Measurements from ENCODE around the gene MAGI2. TPM values are rescaled to one million over a fixed set of nuclear protein-coding genes. Genes with fewer than 3 reads are reported as not detected.

MAGI2 gene
- total RNA-seq, 4 donors from 2014 or later: 0.98 to 4.8 (median 2.5) TPM

- H3K36me3 ChIP-seq: no peaks in the 10 kb centered on the region
- no peaks in the 10 kb centered on the region for H3K9me3 ChIP-seq
- no peak for TF ChIP-seq POLR2A (IDR thresholded peaks at IDR 0.05)
- no peak for TF ChIP-seq POLR2AphosphoS5 (IDR thresholded peaks at IDR 0.05)
- TF ChIP-seq, protein P1, sequence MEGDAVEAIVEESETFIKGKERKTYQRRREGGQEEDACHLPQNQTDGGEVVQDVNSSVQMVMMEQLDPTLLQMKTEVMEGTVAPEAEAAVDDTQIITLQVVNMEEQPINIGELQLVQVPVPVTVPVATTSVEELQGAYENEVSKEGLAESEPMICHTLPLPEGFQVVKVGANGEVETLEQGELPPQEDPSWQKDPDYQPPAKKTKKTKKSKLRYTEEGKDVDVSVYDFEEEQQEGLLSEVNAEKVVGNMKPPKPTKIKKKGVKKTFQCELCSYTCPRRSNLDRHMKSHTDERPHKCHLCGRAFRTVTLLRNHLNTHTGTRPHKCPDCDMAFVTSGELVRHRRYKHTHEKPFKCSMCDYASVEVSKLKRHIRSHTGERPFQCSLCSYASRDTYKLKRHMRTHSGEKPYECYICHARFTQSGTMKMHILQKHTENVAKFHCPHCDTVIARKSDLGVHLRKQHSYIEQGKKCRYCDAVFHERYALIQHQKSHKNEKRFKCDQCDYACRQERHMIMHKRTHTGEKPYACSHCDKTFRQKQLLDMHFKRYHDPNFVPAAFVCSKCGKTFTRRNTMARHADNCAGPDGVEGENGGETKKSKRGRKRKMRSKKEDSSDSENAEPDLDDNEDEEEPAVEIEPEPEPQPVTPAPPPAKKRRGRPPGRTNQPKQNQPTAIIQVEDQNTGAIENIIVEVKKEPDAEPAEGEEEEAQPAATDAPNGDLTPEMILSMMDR (IDR thresholded peaks at IDR 0.05): no peak
- TF ChIP-seq EP300 (IDR thresholded peaks at IDR 0.05): no peak
- no peaks in the 10 kb centered on the region for H3K4me1 ChIP-seq
- no peak overlapping the region for H3K27ac ChIP-seq
- no peaks in the 10 kb centered on the region for H3K27me3 ChIP-seq
- WGBS: 16% methylated on average over 1 of the region's 1 CpG
- DNase-seq (ENCODE audit: low spot score in 2 of 2): no peak
- H3K4me3 ChIP-seq: no peak overlapping the region
Observed at GRCh38 chr7:79401254-79401653, 52.2 kb downstream of the MAGI2 start.

DNA sequence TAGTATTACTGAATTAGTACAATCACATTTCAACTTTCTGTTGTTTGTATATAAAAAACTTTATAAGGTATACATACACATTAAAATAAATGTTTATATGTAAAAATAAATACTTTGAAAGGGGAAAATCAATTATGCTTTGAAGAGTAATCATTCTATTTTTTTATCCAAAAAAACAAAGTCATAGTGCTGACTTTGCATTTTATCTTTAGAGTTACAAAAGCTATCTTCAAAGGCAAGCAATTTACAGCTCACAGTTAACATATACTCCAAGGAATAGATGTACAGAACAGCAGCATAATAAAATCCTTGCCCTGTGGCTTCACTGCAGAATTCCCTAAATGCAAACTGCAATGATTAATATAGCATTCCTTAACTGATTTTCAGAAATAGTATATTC, 53.2 kb downstream of the MAGI2 start:
- H3K27ac ChIP-seq: no peak overlapping the region
- H3K36me3 ChIP-seq: no peaks in the 10 kb centered on the region
- no peak overlapping the region for H3K4me3 ChIP-seq
- H3K4me1 ChIP-seq: no peaks in the 10 kb centered on the region
- no peak for DNase-seq (ENCODE audit: low spot score in 2 of 2)
- H3K9me3 ChIP-seq: no peaks in the 10 kb centered on the region
- H3K27me3 ChIP-seq: no peaks in the 10 kb centered on the region
- no peak for TF ChIP-seq POLR2A (IDR thresholded peaks at IDR 0.05)
- no peak for TF ChIP-seq EP300 (IDR thresholded peaks at IDR 0.05)
- TF ChIP-seq, protein P1 (IDR thresholded peaks at IDR 0.05): no peak
- no peak for TF ChIP-seq POLR2AphosphoS5 (IDR thresholded peaks at IDR 0.05)

- no peak for DNase-seq (ENCODE audit: low spot score in 2 of 2)
- H3K4me3 ChIP-seq: no peak overlapping the region
- H3K4me1 ChIP-seq: no peaks in the 10 kb centered on the region
- TF ChIP-seq EP300 (IDR thresholded peaks at IDR 0.05) (no peak), POLR2A (IDR thresholded peaks at IDR 0.05) (no peak)
- TF ChIP-seq, protein P1 (IDR thresholded peaks at IDR 0.05): no peak
- H3K27me3 ChIP-seq: no peaks in the 10 kb centered on the region
- WGBS: 46% methylated on average over 3 of the region's 3 CpGs
- H3K9me3 ChIP-seq: no peaks in the 10 kb centered on the region
- H3K36me3 ChIP-seq: no peaks in the 10 kb centered on the region
- H3K27ac ChIP-seq: peak overlapping the region; percentile 44
Observed at GRCh38 chr7:79398138-79398749, 55.2 kb downstream of the MAGI2 start.

DNA sequence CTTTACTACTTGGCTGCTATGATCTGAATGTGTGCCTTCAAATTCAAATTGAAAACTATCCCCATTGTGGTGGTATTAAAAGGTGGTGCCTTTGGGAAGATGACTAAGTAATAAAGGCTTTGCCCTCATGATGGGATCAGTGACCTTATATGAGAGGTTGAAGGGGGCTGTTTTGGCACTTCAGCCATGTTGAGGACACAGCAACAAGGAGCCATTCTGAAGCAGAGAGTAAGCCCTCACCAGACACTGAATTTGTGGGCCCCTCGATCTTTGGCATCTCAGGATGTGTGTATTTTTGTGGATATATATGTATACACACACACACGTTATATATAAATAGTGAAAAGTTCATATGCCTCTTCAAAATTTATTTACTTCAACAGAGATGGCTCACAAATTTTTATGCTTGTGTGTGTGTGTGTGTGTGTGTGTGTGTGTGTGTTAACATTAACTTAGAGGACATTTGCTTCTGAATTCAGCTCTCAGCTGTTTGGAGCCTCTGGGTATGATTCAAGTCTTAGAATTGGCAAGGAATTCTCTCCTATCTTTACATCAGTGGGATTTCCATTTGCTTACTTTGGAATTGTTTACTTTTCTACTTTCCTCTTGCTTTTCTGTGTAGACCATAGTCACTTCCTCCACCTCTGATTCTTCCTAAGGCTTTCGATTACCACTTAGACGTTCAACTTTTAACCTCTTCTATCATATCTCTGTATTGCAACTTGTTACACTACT, 66.6 kb downstream of the MAGI2 start:
- 58% methylated on average over 4 of the region's 4 CpGs for WGBS
- no peaks in the 10 kb centered on the region for H3K4me1 ChIP-seq
- H3K9me3 ChIP-seq: no peaks in the 10 kb centered on the region

DNA sequence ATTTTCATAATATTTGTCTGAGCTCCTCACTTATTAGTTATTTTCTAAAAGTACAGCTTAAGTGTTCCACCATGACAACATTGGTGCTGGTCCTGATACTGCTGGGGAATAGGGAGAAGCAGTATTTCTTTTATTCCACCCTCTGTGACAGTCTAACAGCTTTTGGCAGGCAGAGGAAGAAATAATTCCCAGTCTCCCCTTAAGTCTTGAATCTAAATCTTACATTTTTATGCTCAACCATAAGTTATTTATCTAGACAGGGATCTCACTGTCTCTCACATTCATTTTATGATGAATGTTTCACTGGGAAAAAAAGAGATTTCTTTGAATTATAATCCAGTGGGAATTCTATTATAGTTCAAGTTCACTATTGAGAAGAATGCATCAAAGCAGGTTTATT, 71.5 kb downstream of the MAGI2 start:
- H3K4me3 ChIP-seq: no peak overlapping the region
- H3K27me3 ChIP-seq: no peaks in the 10 kb centered on the region
- no peaks in the 10 kb centered on the region for H3K9me3 ChIP-seq
- DNase-seq (ENCODE audit: low spot score in 2 of 2): no peak
- no peak overlapping the region for H3K27ac ChIP-seq
- no peaks in the 10 kb centered on the region for H3K4me1 ChIP-seq
- TF ChIP-seq POLR2AphosphoS5 (IDR thresholded peaks at IDR 0.05) (no peak), POLR2A (IDR thresholded peaks at IDR 0.05) (no peak), EP300 (IDR thresholded peaks at IDR 0.05) (no peak)
- TF ChIP-seq, protein P1 (IDR thresholded peaks at IDR 0.05): no peak
- H3K36me3 ChIP-seq: no peaks in the 10 kb centered on the region

More for the DNA sequence above, 66.6 kb downstream of the MAGI2 start:
- no peak for DNase-seq (ENCODE audit: low spot score in 2 of 2)
- TF ChIP-seq, protein P1 (IDR thresholded peaks at IDR 0.05): no peak
- H3K27me3 ChIP-seq: no peaks in the 10 kb centered on the region
- H3K27ac ChIP-seq: no peak overlapping the region
- H3K4me3 ChIP-seq: no peak overlapping the region
- no peaks in the 10 kb centered on the region for H3K36me3 ChIP-seq

Measured in suprapubic skin (tissue), 4 donors.